K562 (cell line): ENCODE results near the gene C1orf167. TPM values are rescaled to one million over a fixed set of nuclear protein-coding genes. Genes with fewer than 3 reads are reported as not detected.

Experiments
- BDP1 ChIP-seq: IDR thresholded peaks from 3 replicates; pipeline ENCODE4 v1.6.1; 2011; ENCODE audit not compliant: insufficient read length, insufficient read depth
- ETV5 ChIP-seq: sonication (generic); formaldehyde crosslinking; IDR thresholded peaks from 2 replicates; pipeline ENCODE4 v1.4.0; 2020; ENCODE audit warnings: low read depth, mild to moderate bottlenecking, missing genetic modification reagents
- EWSR1 ChIP-seq: fragments of 450-650 bp; IDR thresholded peaks from 2 replicates; pipeline ENCODE4 v1.6.1; 2018; ENCODE audit warnings: borderline replicate concordance, mild to moderate bottlenecking, low read depth, moderate library complexity; ENCODE audit not compliant: partially characterized antibody
- FOS ChIP-seq: IDR thresholded peaks from 3 replicates; pipeline ENCODE4 v1.6.1; 2011; ENCODE audit not compliant: insufficient read length; ENCODE audit errors: extremely low read depth
- HNRNPUL1 ChIP-seq: fragments of 200-400 bp; formaldehyde crosslinking; IDR thresholded peaks from 2 replicates; pipeline ENCODE4 v1.6.1; 2017; ENCODE audit warnings: low read length
- IFI16 ChIP-seq: fragments of 250-450 bp; sonication (Bioruptor Pico); IDR thresholded peaks from 2 replicates; pipeline ENCODE4 v2.1.2; 2022; ENCODE audit warnings: mild to moderate bottlenecking, inconsistent platforms
- LCOR ChIP-seq: sonication (generic); formaldehyde crosslinking; IDR thresholded peaks from 2 replicates; pipeline ENCODE4 v1.8.0; 2022; ENCODE audit warnings: mild to moderate bottlenecking, missing genetic modification reagents
- MIER1 ChIP-seq: fragments of 450-650 bp; IDR thresholded peaks from 2 replicates; pipeline ENCODE4 v1.6.1; 2016; ENCODE audit warnings: antibody characterized with exemption, mild to moderate bottlenecking, low read depth
- NR2C2 ChIP-seq, 2 experiments: fragments of 200-800 bp in 1 of 2; sonication (Bioruptor generic) in 1 of 2; sonication (generic) in 1 of 2; formaldehyde crosslinking in 1 of 2; IDR thresholded peaks; 2 replicates each; pipeline versions ENCODE4 v1.6.1 to v1.8.0; 2016 to 2022; ENCODE audit warnings: mild to moderate bottlenecking in 1 of 2, missing compliant biosample characterization in 1 of 2, missing genetic modification characterization in 1 of 2, missing genetic modification reagents in 1 of 2
- PHF8 ChIP-seq: fragments of 200-600 bp; sonication (generic); IDR thresholded peaks from 2 replicates; pipeline ENCODE4 v1.6.1; 2012; ENCODE audit warnings: mixed run types, mild to moderate bottlenecking, inconsistent platforms, low read length, moderate library complexity, borderline replicate concordance
- PKNOX1 ChIP-seq: fragments of 450-650 bp; IDR thresholded peaks from 2 replicates; pipeline ENCODE4 v1.6.1; 2016
- POLR2G ChIP-seq: fragments of 200-400 bp; formaldehyde crosslinking; IDR thresholded peaks from 2 replicates; pipeline ENCODE4 v1.6.1; 2017; ENCODE audit warnings: low read depth, mild to moderate bottlenecking, antibody characterized with exemption, low read length, moderate library complexity
- RBM25 ChIP-seq: fragments of 200-400 bp; formaldehyde crosslinking; IDR thresholded peaks from 2 replicates; pipeline ENCODE4 v1.6.1; 2018; ENCODE audit warnings: low read length, low read depth, moderate library complexity; ENCODE audit not compliant: severe bottlenecking
- SMARCA4 ChIP-seq: fragments of 450-650 bp; IDR thresholded peaks from 2 replicates; pipeline ENCODE4 v1.6.1; 2016
- STAT6 ChIP-seq: sonication (generic); formaldehyde crosslinking; IDR thresholded peaks from 2 replicates; pipeline ENCODE4 v1.8.1; 2023; ENCODE audit warnings: mild to moderate bottlenecking, missing genetic modification reagents
- ZBTB2 ChIP-seq: fragments of 450-650 bp; IDR thresholded peaks from 2 replicates; pipeline ENCODE4 v1.6.1; 2016; ENCODE audit warnings: antibody characterized with exemption
- ZNF347 ChIP-seq: fragments of 450-650 bp; formaldehyde crosslinking; IDR thresholded peaks from 2 replicates; pipeline ENCODE4 v1.4.0; 2020; ENCODE audit warnings: low read depth, mild to moderate bottlenecking, moderate library complexity
- ZNF398 ChIP-seq: fragments of 250-450 bp; sonication (Bioruptor Pico); IDR thresholded peaks from 2 replicates; pipeline ENCODE4 v1.8.0; 2021; ENCODE audit warnings: moderate library complexity, mild to moderate bottlenecking, inconsistent platforms
- ZNF695 ChIP-seq: fragments of 450-650 bp; formaldehyde crosslinking; IDR thresholded peaks from 2 replicates; pipeline ENCODE4 v1.4.0; 2020; ENCODE audit warnings: mild to moderate bottlenecking, moderate library complexity
- polyA plus RNA-seq, 8 experiments: library from polyadenylated mRNA; depleted of rRNA in 4 of 8; stranded (reverse) in 5 of 8; unstranded in 3 of 8; fragments of >200 nt; fragmentation: Nextera tagmentation in 2 of 8; fragmentation: Illumina TruSeq in 1 of 8; extraction: Ambion mirVana in 2 of 8; extraction: Trizol in 1 of 8; gene quantifications; 2 replicates each; pipeline versions ENCODE4 v1.2.1 to v1.2.3, GENCODE V29; 2011 to 2014; ENCODE audit warnings: inconsistent platforms in 1 of 8, missing spikeins in 1 of 8
- total RNA-seq, 7 experiments: library from RNA; depleted of rRNA in 6 of 7; stranded (reverse); fragments of >200 nt in 6 of 7; fragmentation: Illumina TruSeq in 2 of 7; extraction: Trizol in 2 of 7; gene quantifications; 2 replicates each; pipeline versions ENCODE4 v1.2.1 to v1.2.3, GENCODE V29; 2011 to 2021; ENCODE audit warnings: low replicate concordance in 1 of 7

The C1orf167 gene
- total and polyA plus RNA-seq, 9 of the 15 experiments (the other 6 are each of a cell fraction or from before 2014, with no cell fraction given), result 0.22 to 0.86 (median 0.31) TPM; not detected in 2

- TF ChIP-seq ZNF398 (no peak), HNRNPUL1 (no peak), RBM25 (no peak), PKNOX1 (peak; percentile 35; the same call in 1 of the 2 replicates), BDP1 (no peak), PHF8 (no peak), STAT6 (CRISPR knock-in tag) (no peak), MIER1 (peak; percentile 43; the same call in 1 of the 2 replicates), ZNF347 (CRISPR knock-in tag) (no peak), ETV5 (CRISPR knock-in tag) (no peak), IFI16 (CRISPR knock-in tag) (no peak), SMARCA4 (peak; percentile 50; the same call in 1 of the 2 replicates), FOS (no peak), ZNF695 (CRISPR knock-in tag) (no peak), LCOR (CRISPR knock-in tag) (0 out of 2 replicates have a peak, but pooled peaks have one; percentile 20), NR2C2 (CRISPR knock-in tag; IDR thresholded peaks at IDR 0.05) (0 out of 2 replicates have a peak, but pooled peaks have one; percentile 42), NR2C2 (tag; IDR thresholded peaks at IDR 0.05) (peak; percentile 72), POLR2G (peak; percentile 63), EWSR1 (no peak), ZBTB2 (0 out of 2 replicates have a peak, but pooled peaks have one; percentile 46)
These were observed 9.5 kb upstream of the C1orf167 start (continued) for GRCh38 chr1:11752359-11753088.
